C4-2B (cell line): ENCODE data around the gene POLR1C.

Experiments used
- H3K27ac ChIP-seq: fragments of 450-650 bp; 2 replicates; pipeline ENCODE4 v1.5.1; 2017
- ZFX ChIP-seq: fragments of 450-650 bp; IDR thresholded peaks from 2 replicates; pipeline ENCODE4 v1.6.1; 2017
- TF ChIP-seq, protein P1 (sequence below): fragments of 450-650 bp; conservative IDR thresholded peaks from 2 replicates; pipeline ENCODE4 v1.5.1; 2017; ENCODE audit warnings: mild to moderate bottlenecking

The POLR1C gene

GRCh38 chr6:43559328-43559727 is 42.4 kb downstream of the POLR1C start:
- TF ChIP-seq ZFX, result no peak
- TF ChIP-seq, protein P1, sequence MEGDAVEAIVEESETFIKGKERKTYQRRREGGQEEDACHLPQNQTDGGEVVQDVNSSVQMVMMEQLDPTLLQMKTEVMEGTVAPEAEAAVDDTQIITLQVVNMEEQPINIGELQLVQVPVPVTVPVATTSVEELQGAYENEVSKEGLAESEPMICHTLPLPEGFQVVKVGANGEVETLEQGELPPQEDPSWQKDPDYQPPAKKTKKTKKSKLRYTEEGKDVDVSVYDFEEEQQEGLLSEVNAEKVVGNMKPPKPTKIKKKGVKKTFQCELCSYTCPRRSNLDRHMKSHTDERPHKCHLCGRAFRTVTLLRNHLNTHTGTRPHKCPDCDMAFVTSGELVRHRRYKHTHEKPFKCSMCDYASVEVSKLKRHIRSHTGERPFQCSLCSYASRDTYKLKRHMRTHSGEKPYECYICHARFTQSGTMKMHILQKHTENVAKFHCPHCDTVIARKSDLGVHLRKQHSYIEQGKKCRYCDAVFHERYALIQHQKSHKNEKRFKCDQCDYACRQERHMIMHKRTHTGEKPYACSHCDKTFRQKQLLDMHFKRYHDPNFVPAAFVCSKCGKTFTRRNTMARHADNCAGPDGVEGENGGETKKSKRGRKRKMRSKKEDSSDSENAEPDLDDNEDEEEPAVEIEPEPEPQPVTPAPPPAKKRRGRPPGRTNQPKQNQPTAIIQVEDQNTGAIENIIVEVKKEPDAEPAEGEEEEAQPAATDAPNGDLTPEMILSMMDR, result no peak
- no peak overlapping the region for H3K27ac ChIP-seq

- no peak for TF ChIP-seq ZFX
- TF ChIP-seq, protein P1, result no peak
- no peak overlapping the region for H3K27ac ChIP-seq
These were observed 54.1 kb downstream of the POLR1C start for GRCh38 chr6:43570876-43571441.
